GM19351 (cell line): ENCODE measurements around the gene SLC35G1.

Experiments
- ATAC-seq: cut with Tn5 transposase; IDR thresholded peaks from one replicate; pipeline ENCODE4 v1.9.1; 2021; ENCODE audit warnings: mild to moderate bottlenecking, moderate library complexity; ENCODE audit not compliant: unreplicated experiment

Gene SLC35G1

GRCh38 chr10:93947524-93947923 is 53.7 kb downstream of the SLC35G1 start:
- ATAC-seq = no peak

GRCh38 chr10:93951905-93952304 is 58.1 kb downstream of the SLC35G1 start:
- ATAC-seq = no peak
